Measurements from ENCODE around the gene EME1.
"Not testable (repeated sequence)": the region's sequence is repeated elsewhere in the genome, so short reads cannot be mapped to it uniquely, and the experiment has no call there.

Gene EME1

GRCh38 chr17:50397111-50397918, 24.3 kb downstream of the EME1 start, which contains the start of gene LRRC59:
TSS of gene LRRC59 (minus strand) at chr17:50397523. CDS start at chr17:50397317, 206 bp downstream.
- no peak for DNase-seq

GRCh38 chr17:50397919-50398285, 24.9 kb downstream of the EME1 start:
- no peak for DNase-seq

GRCh38 chr17:50398672-50399071, 25.6 kb downstream of the EME1 start:
- DNase-seq: not testable (repeated sequence)

- DNase-seq: not testable (repeated sequence)
Observed at GRCh38 chr17:50399591-50399990, 26.6 kb downstream of the EME1 start.

- DNase-seq: not testable (repeated sequence)
Observed at GRCh38 chr17:50405351-50405750, 32.3 kb downstream of the EME1 start.

- no peak for DNase-seq
Observed at GRCh38 chr17:50406578-50406977, 33.5 kb downstream of the EME1 start.

GRCh38 chr17:50407921-50408320, 34.9 kb downstream of the EME1 start:
- no peak for DNase-seq

GRCh38 chr17:50412188-50412732, 39.2 kb downstream of the EME1 start:
- DNase-seq: no peak

GRCh38 chr17:50414808-50415207, 41.8 kb downstream of the EME1 start:
- no peak for DNase-seq

GRCh38 chr17:50419577-50419976, 46.5 kb downstream of the EME1 start:
- DNase-seq: not testable (repeated sequence)

GRCh38 chr17:50420419-50421112, 47.5 kb downstream of the EME1 start:
- DNase-seq: no peak

GRCh38 chr17:50421308-50422051, 48.5 kb downstream of the EME1 start:
- no peak for DNase-seq

GRCh38 chr17:50422738-50423137, 49.7 kb downstream of the EME1 start:
- DNase-seq: no peak

GRCh38 chr17:50423553-50424159, 50.6 kb downstream of the EME1 start:
- no peak for DNase-seq

- DNase-seq: no peak
Observed at GRCh38 chr17:50424246-50424995, 51.4 kb downstream of the EME1 start.

GRCh38 chr17:50424996-50425681, 52.1 kb downstream of the EME1 start:
- no peak for DNase-seq

GRCh38 chr17:50425682-50426471, 52.8 kb downstream of the EME1 start, which contains the start of gene ACSF2:
TSS of gene ACSF2 (plus strand) at chr17:50426218. CDS start at chr17:50426262, 44 bp downstream.
- no peak for DNase-seq

GRCh38 chr17:50426472-50426782, 53.4 kb downstream of the EME1 start:
- no peak for DNase-seq

- no peak for DNase-seq
Observed at GRCh38 chr17:50426814-50427787, 54.1 kb downstream of the EME1 start.
